NCI-H1694 treated with DMSO at 0.1 percent for 48 hours (cell line): ENCODE measurements around the gene AUNIP.

Experiments
- DNase-seq: peaks from one replicate; lab custom pipeline; 2025; lab: John Stamatoyannopoulos, UW

The AUNIP gene

DNA sequence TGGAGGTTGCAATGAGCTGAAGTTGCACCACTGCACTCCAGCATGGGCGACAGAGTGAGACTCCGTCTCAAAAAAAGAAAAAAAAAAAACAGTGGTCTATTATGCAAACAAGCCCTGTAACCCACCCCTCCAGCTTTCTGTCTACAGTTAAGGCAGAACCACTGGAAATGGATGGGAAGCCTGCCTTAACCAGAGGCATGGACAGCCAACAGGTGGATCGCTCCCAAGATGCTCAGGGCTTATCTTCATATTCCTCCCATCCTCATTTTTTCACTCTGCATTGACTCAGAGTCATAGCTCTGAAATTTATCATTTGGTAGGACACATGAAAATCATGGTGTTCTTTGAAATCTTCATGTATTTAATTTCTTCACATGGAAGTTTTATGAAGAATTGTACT is 30.8 kb downstream of the AUNIP start:
- DNase-seq: no peak

DNA sequence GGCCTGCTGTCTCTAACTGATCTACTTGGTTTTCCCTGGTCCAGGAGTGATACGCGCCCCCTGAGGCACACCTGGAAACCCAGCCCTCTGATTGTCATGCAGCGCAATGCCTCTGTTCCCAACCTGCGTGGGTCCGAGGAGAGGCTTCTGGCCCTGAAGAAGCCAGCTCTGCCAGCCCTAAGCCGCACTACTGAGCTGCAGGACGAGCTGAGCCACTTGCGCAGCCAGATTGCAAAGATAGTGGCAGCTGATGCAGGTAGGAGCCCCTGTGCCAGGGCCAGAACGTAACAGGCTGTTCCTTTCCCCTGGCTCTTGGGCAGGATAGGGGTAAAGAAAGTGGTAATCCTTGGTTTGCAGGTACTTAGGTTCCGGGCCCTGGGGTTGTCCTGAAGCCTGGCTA is 32.7 kb downstream of the AUNIP start:
- DNase-seq: no peak

GRCh38 chr1:25825605-25826004 is 33.7 kb downstream of the AUNIP start:
- no peak for DNase-seq

DNA sequence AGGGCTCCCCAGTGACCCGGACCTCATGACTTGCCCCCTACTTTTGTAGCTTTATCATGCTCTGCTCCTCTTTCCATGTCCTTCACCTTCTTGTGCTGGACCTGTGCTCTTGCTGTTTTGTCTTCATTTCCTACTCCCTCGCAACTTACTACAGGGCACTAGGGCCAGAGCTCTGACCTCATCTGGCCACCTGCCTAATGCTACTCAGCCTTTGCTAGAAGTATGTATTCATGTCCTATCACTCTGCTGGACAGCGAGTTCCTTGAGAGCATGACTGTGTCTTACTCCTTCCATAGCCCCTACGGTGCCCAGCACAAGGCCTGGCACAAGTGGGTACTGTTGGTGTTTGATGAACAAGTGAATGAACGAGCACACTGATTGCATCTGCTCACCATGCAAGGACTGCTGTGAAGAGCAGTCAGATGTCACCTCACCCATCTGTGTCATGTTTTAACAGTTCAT is 37.6 kb downstream of the AUNIP start:
- no peak for DNase-seq

DNA sequence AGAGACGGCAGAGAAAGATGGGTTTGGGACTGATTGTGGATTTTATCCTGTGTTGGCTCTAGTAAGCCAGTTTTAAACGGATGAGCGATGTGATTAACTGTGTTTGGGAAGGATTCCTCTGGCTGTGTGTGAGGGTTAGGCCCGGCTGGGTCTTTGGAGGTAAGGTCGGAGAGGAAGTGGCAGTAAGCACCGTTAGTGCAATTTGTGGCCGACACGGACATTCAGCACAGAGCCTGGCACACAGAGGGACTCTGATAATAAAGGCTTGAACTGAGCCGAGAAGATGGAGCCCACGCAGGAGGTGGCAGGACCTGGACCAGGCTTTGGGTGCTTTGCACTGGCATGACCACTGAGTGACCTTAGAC is 38.2 kb downstream of the AUNIP start:
- DNase-seq: no peak

- no peak for DNase-seq
Measured at GRCh38 chr1:25820247-25821111, 38.8 kb downstream of the AUNIP start.

DNA sequence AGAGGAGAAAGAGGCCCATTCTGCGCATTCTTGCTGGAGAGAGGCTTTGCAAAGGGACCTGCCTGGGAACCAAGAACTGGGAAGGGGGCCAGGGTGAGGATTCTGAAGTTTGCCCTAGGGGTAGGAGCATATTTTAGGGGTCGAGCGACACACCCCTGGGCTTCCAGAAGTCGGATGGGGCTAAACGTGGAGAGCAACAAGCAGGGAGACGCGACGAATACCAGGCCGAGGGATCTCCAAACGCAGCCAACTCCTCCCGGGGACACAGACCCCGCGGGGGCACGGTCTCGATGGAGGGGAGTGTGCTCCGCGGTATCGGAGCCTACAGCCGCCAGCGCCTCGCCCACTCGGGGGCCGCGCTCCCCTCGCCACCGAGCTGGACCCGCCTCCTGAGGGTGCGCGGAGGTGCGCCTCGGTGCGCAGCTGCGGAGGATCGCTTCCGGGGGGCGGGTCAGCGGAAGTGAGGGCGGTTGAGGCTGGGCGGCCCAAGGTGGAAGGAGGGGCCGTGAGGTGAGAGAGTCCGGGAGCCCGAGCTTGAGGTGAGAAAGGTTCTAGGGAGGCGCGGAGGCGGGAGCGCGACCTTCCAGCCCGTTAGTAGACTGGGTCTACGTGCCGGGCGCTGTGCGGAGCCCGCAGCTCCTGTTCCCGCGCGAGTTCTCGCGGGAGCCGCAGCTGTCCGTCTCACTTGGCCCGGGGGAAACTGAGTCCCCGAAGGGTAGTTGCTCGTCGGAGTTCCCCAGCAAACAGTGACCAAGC is 39.6 kb downstream of the AUNIP start, which contains the start of gene MTFR1L:
MTFR1L (plus strand) TSS at position 464 of the 756 bp plus-strand sequence. CDS start 3,151 bp downstream, outside the sequence.
- peak; percentile 58 for DNase-seq

DNA sequence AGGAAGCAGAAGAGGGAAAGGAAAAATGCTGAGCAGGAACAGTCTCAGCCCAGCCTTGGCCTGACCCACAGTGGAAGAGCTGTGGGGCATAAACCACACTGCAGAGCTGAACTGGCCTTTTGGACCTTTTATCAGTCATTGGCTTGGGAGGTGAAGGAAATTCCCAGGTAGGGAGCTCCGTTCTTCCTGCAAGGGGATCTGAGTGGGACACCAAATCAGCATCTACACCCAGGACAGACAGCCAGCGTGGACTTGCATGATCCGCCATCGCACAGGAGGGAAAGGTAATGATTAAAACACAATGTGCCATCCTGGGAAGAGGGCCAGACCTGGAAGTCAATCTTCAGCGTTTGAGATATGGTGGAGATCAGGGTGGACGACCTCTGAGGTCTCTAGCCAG is 40.7 kb downstream of the AUNIP start:
- DNase-seq: no peak

DNA sequence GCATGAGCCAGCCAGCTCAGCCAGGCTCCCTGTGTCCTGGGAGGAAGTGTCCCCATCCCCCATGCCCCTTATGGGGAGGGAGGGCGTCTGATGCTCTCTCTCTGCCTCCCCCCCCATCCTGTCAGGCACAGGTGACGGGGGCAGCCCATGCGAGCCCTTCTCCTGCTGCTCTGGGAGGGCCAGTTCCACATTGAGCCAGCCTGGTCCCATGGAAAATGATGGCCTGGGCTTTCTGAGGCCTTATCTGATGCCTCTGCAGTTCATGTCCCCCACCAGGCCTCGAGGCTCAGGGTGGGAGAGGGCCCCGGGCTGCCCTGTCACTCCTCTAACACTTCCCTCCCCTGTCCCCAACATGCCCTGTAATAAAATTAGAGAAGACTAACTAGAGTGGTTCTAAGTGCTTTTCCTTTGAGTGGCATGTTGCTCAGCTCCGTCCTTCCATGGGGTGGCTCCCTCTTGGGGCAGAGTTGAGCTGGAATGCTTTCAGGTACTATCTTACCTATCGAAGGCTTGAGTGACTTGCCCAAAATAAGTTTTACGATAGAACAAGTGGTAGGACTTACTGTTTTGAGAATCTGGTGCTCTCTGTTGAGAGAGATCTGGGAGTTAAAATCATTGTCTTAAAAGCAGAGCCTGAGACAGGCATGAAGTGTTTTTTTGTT is 41.3 kb downstream of the AUNIP start:
- DNase-seq: no peak

DNA sequence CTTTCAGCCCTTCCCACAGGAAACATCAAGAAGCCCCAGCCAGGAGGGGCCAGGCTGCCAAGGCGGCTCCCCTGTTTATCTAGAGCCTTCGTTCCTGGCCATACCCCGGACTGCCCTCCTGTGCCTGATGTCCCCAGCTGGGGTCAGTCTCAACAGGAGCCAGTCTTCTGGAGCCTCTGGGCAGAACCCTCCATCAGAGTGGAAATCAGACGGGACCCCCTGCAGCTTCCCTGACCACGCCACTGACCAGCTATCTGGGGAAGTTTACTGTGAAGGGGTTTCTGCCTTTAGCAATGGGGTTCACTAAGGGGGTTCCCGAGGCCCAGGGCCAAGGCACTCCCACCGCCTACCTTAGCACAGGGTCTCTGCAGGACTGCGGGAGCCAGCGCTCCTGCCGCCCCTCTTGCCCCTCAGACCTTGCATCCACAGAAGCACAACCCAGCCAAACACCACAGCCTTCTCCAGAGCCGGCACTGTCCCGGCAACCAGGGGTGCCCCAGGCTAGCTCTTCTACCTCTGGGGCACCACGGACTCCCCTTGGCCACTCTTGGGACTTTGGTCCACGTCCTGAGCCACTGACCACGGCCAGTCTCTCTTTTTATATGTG is 43.0 kb downstream of the AUNIP start:
- DNase-seq: no peak

DNA sequence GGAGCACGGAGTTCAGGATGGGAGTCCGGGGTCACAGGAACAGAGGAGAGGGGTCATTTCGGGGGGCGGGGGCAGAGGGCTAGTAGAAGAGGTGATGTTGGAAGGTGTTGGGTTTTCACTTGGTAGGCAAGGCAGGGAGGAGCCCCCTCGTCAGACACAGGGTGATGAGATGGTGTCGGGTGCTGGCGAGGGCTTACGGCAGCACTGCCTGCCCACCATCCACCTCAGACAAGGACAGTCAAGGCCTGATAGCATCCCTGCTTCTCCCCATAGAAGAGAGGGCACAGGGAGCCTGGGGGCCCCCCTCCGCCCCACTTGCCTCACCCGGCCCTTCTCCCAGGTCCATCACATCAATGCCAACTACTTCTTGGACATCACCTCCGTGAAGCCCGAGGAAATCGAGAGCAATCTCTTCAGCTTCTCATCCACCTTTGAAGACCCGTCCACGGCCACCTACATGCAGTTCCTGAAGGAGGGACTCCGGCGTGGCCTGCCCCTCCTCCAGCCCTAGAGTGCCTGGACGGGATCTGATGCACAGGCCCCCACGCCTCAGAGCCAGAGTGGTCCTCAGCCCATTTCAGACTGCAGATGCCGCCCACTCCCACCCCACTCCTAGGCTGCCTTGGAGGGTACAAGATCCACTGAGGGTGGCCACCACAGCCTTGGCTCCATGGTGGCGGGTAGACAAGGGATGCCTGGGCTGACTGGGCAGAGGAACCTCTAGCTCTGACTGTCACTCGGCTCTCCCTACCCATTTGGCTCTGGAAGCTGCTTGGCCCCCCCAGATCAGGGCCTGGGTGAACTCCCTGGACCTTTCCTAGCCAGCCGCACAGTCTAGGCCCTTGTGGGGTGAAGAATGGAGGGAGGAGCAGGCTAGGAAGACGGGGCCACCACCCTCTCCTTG is 43.8 kb downstream of the AUNIP start:
- DNase-seq: no peak

- DNase-seq: no peak
Measured at GRCh38 chr1:25814549-25815087, 44.6 kb downstream of the AUNIP start.

- no peak for DNase-seq
Measured at GRCh38 chr1:25813734-25814471, 45.4 kb downstream of the AUNIP start.

DNA sequence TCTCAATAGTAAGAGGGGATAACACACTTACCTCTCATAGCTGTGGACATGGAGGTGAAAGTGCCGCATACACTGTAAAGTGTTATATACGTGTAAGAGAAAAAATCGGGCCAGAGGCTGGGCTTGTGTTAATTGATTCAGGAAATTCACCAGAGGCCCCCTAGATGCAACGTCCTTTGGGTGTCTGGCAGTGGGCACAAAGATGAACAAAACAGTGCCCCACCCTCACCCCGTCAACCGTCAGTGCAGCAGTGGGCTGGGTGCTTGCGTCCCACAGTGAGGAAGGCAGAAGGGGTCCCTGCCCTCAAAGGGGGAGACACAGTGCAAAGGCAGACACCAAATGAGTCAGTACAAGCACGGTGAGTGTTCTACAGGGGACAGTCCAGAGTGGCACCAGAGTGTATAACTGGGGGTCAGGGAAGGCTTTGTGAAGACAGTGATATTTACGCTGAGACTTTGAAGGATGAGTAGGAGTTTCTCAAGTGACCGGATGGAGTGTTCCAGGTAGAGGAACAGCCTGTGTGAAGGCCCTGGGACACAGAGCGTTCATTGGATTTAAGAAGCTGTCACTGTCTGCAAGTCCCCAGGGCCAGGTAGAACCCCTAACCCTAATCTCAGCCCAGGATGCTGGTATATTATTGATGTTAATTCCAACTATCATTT is 46.1 kb downstream of the AUNIP start:
- no peak for DNase-seq

DNA sequence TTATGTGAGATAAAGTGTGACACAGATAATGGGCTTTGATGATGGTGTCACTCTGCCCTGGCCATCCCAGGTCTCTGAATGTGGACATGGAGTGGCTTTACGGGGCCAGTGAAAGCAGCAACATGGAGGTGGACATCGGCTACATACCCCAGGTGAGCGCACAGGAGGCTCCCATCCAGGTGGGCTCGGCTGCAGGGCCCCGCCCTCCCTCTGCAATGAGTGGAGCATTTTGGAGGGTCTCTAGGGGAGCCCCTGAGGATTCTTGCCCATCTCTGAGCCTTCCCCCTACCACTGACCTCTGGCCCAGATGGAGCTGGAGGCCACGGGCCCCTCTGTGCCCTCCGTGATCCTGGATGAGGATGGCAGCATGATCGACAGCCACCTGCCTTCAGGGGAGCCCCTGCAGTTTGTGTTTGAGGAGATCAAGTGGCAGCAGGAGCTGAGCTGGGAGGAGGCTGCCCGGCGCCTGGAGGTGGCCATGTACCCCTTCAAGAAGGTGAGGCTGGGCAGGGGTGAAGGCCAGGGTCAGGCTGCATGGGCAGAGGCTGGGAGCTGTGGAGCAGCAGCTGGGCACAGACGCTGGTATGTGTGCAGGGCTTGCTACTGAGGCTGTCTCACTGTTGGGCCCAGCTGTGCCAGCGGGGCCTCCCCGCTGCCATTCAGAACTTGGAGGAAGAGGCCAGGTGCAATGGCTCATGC is 47.7 kb downstream of the AUNIP start:
- no peak for DNase-seq

DNA sequence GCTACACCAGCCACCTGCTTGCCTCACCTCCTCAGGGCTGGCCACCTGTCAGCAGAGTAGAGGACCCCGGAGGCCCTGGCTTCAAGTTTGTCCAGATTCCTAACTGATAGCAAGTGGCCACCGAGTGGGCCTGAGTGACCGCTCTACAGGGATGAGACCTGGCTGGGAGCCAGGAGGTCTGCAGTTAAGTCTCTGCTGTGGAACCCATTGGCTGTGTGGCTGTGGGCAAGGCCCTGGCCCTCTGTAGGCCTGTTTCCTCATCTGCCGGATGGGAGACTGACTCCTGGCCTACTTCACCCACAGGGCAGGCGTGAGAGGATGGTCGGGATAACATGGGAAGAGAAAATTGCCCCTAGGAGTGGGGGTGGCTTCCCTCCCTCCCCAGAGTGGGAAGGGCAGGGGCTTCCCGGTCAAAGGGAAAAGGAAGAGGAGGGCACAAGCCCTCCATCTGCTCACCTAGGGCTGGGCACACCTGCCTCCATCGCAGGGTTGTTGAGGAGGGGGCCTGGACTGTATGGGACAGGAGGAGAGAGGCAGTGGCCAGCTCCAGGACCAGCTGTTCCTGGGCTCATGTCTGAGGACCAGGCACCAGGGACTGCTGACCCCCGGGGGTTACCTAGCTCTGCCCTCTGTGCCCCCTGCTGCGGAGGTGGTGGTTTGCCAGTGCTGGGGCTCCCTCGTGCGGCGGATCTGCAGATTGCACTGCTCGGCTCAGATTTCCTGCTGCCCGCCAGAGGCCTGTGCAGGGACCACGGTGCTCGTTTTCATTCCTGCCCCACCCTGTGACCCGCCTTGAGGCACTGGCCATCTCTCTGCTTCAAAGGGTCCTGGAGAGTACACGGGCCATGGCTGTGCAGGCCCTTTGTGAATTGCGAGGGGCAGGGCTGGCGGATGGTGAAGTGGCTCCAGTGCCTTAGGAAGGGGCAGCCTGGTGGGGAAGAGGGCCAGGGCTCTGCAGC is 48.6 kb downstream of the AUNIP start:
- peak; percentile 40 for DNase-seq

- DNase-seq: no peak
Measured at GRCh38 chr1:25809929-25810328, 49.3 kb downstream of the AUNIP start.
